ENCODE measurements around the gene WDR59. TPM values are rescaled to one million over a fixed set of nuclear protein-coding genes. Genes with fewer than 3 reads are reported as not detected.
"Not testable (repeated sequence)": the region's sequence is repeated elsewhere in the genome, so short reads cannot be mapped to it uniquely, and the experiment has no call there.

Gene WDR59
- total RNA-seq, 1 donor from 2014 or later: 64.0 TPM

DNA sequence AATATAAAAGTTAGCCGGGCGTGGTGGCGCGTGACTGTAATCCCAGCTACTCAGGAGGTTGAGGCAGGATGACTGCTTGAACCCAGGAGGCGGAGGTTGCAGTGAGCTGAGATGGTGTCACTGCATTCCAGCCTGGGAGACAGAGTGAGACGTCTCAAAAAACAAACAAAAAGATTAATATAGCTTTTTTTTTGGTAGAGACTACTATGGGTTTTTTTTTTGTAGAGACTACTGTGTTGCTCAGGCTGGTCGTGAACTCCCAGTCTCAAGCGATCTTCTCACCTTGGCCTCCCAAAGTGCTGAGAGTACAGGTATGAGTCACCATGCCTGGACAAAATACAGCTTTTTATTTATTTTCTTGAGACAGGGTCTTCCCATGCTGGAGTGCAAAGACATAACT is 34.1 kb upstream of the WDR59 start:
- no peak overlapping the region for H3K9ac ChIP-seq
- H3K27me3 ChIP-seq: no peaks in the 10 kb centered on the region
- H3K36me3 ChIP-seq: peaks cover 3% of the 10 kb centered on the region
- H3K36me3 Mint-ChIP-seq: peaks cover 42% of the 10 kb centered on the region
- H3K27me3 Mint-ChIP-seq (ENCODE audit: insufficient read depth, low read depth): peaks cover 8% of the 10 kb centered on the region
- H3K27ac ChIP-seq: no peak overlapping the region
- H3K4me1 ChIP-seq: no peaks in the 10 kb centered on the region
- peaks cover 6% of the 10 kb centered on the region for H4K20me1 ChIP-seq (ENCODE audit: low read depth)
- peaks cover 100% of the 10 kb centered on the region for H3K79me2 ChIP-seq (ENCODE audit: low read depth)
- H3K4me1 Mint-ChIP-seq: no peaks in the 10 kb centered on the region
- no peak overlapping the region for H2AFZ ChIP-seq (replicated peaks)
- no peaks in the 10 kb centered on the region for H3K9me3 ChIP-seq (ENCODE audit: low read depth)
- no peak overlapping the region for H3K4me3 Mint-ChIP-seq
- H3K9me3 Mint-ChIP-seq: peaks cover 40% of the 10 kb centered on the region
- no peaks in the 10 kb centered on the region for H3F3A ChIP-seq (ENCODE audit: low read depth)
- no peak for DNase-seq (ENCODE audit: low spot score)
- no peak overlapping the region for H3K27ac Mint-ChIP-seq
- no peak overlapping the region for H3K4me3 ChIP-seq
- H3K4me2 ChIP-seq: no peak overlapping the region
- TF ChIP-seq EZH2phosphoT487 (IDR thresholded peaks at IDR 0.05) (no peak), EZH2 (IDR thresholded peaks at IDR 0.05) (no peak)
- TF ChIP-seq, protein P1, sequence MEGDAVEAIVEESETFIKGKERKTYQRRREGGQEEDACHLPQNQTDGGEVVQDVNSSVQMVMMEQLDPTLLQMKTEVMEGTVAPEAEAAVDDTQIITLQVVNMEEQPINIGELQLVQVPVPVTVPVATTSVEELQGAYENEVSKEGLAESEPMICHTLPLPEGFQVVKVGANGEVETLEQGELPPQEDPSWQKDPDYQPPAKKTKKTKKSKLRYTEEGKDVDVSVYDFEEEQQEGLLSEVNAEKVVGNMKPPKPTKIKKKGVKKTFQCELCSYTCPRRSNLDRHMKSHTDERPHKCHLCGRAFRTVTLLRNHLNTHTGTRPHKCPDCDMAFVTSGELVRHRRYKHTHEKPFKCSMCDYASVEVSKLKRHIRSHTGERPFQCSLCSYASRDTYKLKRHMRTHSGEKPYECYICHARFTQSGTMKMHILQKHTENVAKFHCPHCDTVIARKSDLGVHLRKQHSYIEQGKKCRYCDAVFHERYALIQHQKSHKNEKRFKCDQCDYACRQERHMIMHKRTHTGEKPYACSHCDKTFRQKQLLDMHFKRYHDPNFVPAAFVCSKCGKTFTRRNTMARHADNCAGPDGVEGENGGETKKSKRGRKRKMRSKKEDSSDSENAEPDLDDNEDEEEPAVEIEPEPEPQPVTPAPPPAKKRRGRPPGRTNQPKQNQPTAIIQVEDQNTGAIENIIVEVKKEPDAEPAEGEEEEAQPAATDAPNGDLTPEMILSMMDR (IDR thresholded peaks at IDR 0.05): no peak

DNA sequence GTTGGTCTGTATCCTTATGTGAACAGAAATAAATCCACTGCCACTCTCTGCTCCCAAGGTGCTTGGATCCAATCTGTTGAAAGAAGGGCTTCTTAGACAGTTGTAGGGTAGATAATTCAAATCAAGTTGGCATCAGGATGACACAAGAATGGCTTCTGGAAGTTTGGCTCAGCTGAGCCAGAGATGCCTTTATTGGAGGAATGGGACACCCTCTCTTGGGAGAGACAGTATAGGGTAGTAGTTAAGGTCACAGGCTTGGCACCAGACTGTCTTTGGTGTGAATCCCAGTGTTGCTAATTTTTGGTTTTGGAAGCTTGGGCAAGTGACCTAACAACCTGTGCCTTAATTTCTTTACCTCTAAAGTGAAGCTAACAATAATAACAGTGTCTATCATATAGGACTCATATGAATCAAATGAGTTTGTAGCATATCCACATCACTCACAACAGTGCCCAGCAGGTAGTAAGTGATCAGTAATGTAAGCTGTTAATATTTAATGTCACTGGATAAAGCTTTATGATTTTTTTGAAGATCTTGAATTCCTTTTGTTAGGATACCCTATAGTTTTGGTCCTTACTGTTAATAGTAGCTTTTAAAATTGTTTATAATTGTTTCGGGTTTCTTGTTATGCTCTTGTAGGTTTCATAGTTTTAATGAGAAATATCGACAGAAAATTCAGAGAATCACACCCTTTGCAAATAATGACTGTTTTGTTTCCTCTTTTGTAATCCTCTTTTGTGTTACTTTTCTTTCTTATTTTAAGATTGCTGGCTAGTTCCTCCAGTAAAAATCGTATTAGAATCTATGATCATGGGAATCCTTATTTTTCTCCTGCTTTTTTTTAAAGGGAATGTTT is 33.0 kb upstream of the WDR59 start:
- Mint-ChIP-seq H3K9me3 (peaks cover 36% of the 10 kb centered on the region), H3K27me3 (ENCODE audit: insufficient read depth, low read depth) (peaks cover 8% of the 10 kb centered on the region), H3K36me3 (peaks cover 39% of the 10 kb centered on the region), H3K4me1 (no peaks in the 10 kb centered on the region), H3K4me3 (no peak overlapping the region), H3K27ac (no peak overlapping the region)
- Histone ChIP-seq H3K4me2 (no peak overlapping the region), H3K79me2 (ENCODE audit: low read depth) (peaks cover 100% of the 10 kb centered on the region), H3K36me3 (peaks cover 3% of the 10 kb centered on the region), H4K20me1 (ENCODE audit: low read depth) (peaks cover 6% of the 10 kb centered on the region), H3K27ac (no peak overlapping the region), H3K9me3 (ENCODE audit: low read depth) (no peaks in the 10 kb centered on the region), H3K9ac (no peak overlapping the region), H3K4me1 (no peaks in the 10 kb centered on the region), H3K27me3 (no peaks in the 10 kb centered on the region), H2AFZ (replicated peaks) (no peak overlapping the region), H3F3A (ENCODE audit: low read depth) (no peaks in the 10 kb centered on the region), H3K4me3 (no peak overlapping the region)
- DNase-seq (ENCODE audit: low spot score): no peak
- TF ChIP-seq, protein P1 (IDR thresholded peaks at IDR 0.05): no peak
- TF ChIP-seq EZH2phosphoT487 (IDR thresholded peaks at IDR 0.05): no peak
- TF ChIP-seq EZH2 (IDR thresholded peaks at IDR 0.05): no peak

DNA sequence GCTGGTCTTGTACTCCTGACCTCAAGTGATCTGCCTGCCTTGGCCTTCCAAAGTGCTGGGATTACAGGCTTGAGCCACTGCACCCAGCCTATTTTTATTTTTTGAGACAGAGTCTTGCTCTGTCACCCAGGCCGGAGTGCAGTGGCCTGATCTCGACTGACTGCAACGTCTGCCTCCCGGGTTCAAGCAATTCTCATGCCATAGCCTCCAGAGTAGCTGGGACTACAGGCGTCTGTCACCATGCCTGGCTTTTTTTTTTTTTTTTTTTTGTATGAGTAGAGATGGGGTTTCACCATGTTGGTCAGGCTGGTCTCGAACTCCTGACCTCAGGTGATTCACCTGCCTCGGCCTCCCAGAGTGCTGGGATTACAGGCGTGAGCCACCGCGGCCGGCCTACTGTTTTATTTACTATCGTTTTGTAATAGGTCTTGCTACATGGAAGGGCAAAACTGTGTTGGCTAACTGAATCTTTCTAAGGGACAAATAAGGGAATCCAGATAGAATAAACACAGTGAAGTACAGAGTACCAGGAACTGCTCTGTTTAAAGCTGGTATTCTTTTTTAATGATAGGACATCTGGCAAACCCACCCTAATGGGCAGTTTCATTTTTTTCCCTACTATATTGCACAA is 31.6 kb upstream of the WDR59 start:
- not testable (repeated sequence) for H3K27ac Mint-ChIP-seq; DNase-seq (ENCODE audit: low spot score); H3K4me2 ChIP-seq; H3K4me1 ChIP-seq; H3K27me3 ChIP-seq; H3K4me3 Mint-ChIP-seq; H2AFZ ChIP-seq (replicated peaks); H3K27me3 Mint-ChIP-seq (ENCODE audit: insufficient read depth, low read depth); H3K27ac ChIP-seq; H3K9me3 ChIP-seq (ENCODE audit: low read depth); H3K4me3 ChIP-seq; H3F3A ChIP-seq (ENCODE audit: low read depth); H3K9ac ChIP-seq; H3K36me3 ChIP-seq
- peaks cover 100% of the 10 kb centered on the region for H3K79me2 ChIP-seq (ENCODE audit: low read depth)
- H4K20me1 ChIP-seq (ENCODE audit: low read depth): peaks cover 16% of the 10 kb centered on the region
- Mint-ChIP-seq H3K9me3 (peaks cover 28% of the 10 kb centered on the region), H3K36me3 (peaks cover 34% of the 10 kb centered on the region), H3K4me1 (peaks cover 13% of the 10 kb centered on the region)

DNA sequence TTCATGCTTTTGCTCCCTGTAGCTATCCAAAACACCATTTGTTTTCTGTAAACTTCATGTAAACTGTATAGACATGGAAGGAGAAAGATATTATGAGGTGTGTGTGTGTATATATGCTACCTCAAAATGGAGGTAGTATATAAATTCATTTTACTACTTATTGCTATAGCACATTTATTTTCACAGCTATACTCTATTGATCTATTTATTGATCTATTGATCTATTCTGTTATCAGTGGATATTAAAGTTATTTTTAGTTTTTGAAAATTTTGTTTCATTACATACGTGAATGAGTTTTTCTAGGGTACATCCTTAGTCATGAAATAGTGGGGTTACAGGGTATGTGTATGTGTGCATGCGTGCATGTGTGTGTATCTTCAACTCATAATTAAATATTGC is 29.4 kb upstream of the WDR59 start:
- Histone ChIP-seq H2AFZ (replicated peaks) (no peak overlapping the region), H3F3A (ENCODE audit: low read depth) (no peaks in the 10 kb centered on the region), H3K27ac (no peak overlapping the region), H3K9me3 (ENCODE audit: low read depth) (no peaks in the 10 kb centered on the region), H3K4me3 (no peak overlapping the region), H3K27me3 (no peaks in the 10 kb centered on the region), H3K79me2 (ENCODE audit: low read depth) (peaks cover 100% of the 10 kb centered on the region), H3K9ac (no peak overlapping the region), H3K36me3 (no peaks in the 10 kb centered on the region), H3K4me1 (no peaks in the 10 kb centered on the region), H3K4me2 (no peak overlapping the region), H4K20me1 (ENCODE audit: low read depth) (peaks cover 28% of the 10 kb centered on the region)
- Mint-ChIP-seq H3K4me1 (peaks cover 14% of the 10 kb centered on the region), H3K27ac (no peak overlapping the region), H3K36me3 (peaks cover 25% of the 10 kb centered on the region), H3K27me3 (ENCODE audit: insufficient read depth, low read depth) (peaks cover under 1% of the 10 kb centered on the region), H3K4me3 (no peak overlapping the region), H3K9me3 (peaks cover 9% of the 10 kb centered on the region)
- no peak for DNase-seq (ENCODE audit: low spot score)
- TF ChIP-seq, protein P1 (IDR thresholded peaks at IDR 0.05): no peak
- TF ChIP-seq EZH2 (IDR thresholded peaks at IDR 0.05) (no peak), EZH2phosphoT487 (IDR thresholded peaks at IDR 0.05) (no peak)

DNA sequence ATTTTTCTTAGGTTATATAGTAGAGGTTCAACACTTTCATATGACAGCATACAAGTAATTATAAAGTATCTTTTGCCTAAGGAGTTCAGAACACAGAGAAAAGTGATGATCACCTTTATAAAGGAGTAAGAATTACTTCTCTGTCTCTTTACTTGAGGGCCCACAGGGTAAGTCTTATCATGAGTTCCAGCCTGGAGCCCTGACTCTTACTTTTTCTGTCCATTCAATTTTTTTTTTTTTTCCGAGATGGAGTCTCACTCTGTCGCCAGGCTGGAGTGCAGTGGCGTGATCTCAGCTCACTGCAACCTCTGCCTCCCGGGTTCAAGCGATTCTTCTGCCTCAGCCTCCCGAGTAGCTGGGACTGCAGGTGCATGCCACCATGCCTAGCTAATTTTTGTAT is 28.2 kb upstream of the WDR59 start:
- H4K20me1 ChIP-seq (ENCODE audit: low read depth): peaks cover 38% of the 10 kb centered on the region
- H3K36me3 ChIP-seq; H3K27me3 ChIP-seq; H3K9me3 ChIP-seq (ENCODE audit: low read depth); H3K4me3 Mint-ChIP-seq; H2AFZ ChIP-seq (replicated peaks); H3K4me2 ChIP-seq; H3F3A ChIP-seq (ENCODE audit: low read depth); H3K9ac ChIP-seq; H3K27me3 Mint-ChIP-seq (ENCODE audit: insufficient read depth, low read depth); DNase-seq (ENCODE audit: low spot score); H3K27ac Mint-ChIP-seq; H3K4me1 ChIP-seq; H3K27ac ChIP-seq; H3K4me3 ChIP-seq: not testable (repeated sequence)
- peaks cover 14% of the 10 kb centered on the region for H3K4me1 Mint-ChIP-seq
- H3K79me2 ChIP-seq (ENCODE audit: low read depth): peaks cover 100% of the 10 kb centered on the region
- peaks cover 12% of the 10 kb centered on the region for H3K9me3 Mint-ChIP-seq
- peaks cover 33% of the 10 kb centered on the region for H3K36me3 Mint-ChIP-seq

Data from neural progenitor cell (in vitro differentiated cells).